22Rv1 (cell line): Measurements from ENCODE around the gene POU2F1.

ENCODE experiments used
- CTCF ChIP-seq: fragments of 450-650 bp; IDR thresholded peaks from 2 replicates; pipeline ENCODE4 v1.5.1; 2017; ENCODE audit warnings: mild to moderate bottlenecking
- ZFX ChIP-seq: fragments of 450-650 bp; IDR thresholded peaks from 2 replicates; pipeline ENCODE4 v1.6.1; 2017; ENCODE audit warnings: antibody characterized with exemption, borderline replicate concordance

- TF ChIP-seq CTCF (no peak), ZFX (no peak)
These were observed 76.8 kb downstream of the POU2F1 start for GRCh38 chr1:167297222-167298214.
